NCI-H460 (cell line): ENCODE measurements around the gene FCGR2B. TPM values are rescaled to one million over a fixed set of nuclear protein-coding genes. Genes with fewer than 3 reads are reported as not detected.

Source experiments
- small RNA-seq, 2 experiments: library from RNA; depleted of rRNA; stranded (forward); fragments of <200 nt; gene quantifications; one replicate each; pipeline ENCODE3, GENCODE V24; 2014
- total RNA-seq: library from RNA; depleted of rRNA; stranded (reverse); fragments of >200 nt; shearing (Covaris generic); gene quantifications from 2 replicates; pipeline ENCODE4 v1.2.3, GENCODE V29; 2014; rRNA removed

Gene FCGR2B
- total RNA-seq, 1 experiment from 2014 or later: not detected

Small RNAs within 50 kb of the gene (small RNA-seq; reads per million reads assigned to genes)
- 0 reads per million in 2 experiments for gene RF00019

Other genes starting within 250 kb of the FCGR2B start
- 0.75 and 1.8 TPM in 2 replicates for gene FCGR2A, start 157.7 kb upstream of the FCGR2B start, total RNA-seq
- gene HSPA6, start 138.6 kb upstream of the FCGR2B start, total RNA-seq: 0.45 and 0.84 TPM in 2 replicates
- not detected in 2 replicates for gene FCGR3A, start 113.3 kb upstream of the FCGR2B start, total RNA-seq
- gene FCGR3B, start 32.0 kb upstream of the FCGR2B start, total RNA-seq: not detected in 2 replicates
- gene FCRLA, start 44.1 kb downstream of the FCGR2B start, total RNA-seq: 0.17 and 0.20 TPM in 2 replicates
- 0.97 and 2.0 TPM in 2 replicates for gene FCRLB, start 58.4 kb downstream of the FCGR2B start, total RNA-seq
- 98.7 and 101 TPM in 2 replicates for gene DUSP12, start 86.6 kb downstream of the FCGR2B start, total RNA-seq
- 53.6 and 56.4 TPM in 2 replicates for gene ATF6, start 103.2 kb downstream of the FCGR2B start, total RNA-seq